Measurements from ENCODE around the gene LITAF.

GRCh38 chr16:11583889-11584565 lies 2.7 kb downstream of the LITAF start:
- TF ChIP-seq CTCF (IDR thresholded peaks at IDR 0.05) (no peak), POLR2A (IDR thresholded peaks at IDR 0.05) (no peak)

All from adrenal gland (tissue), 5 donors.